HepG2 (cell line): ENCODE results near the gene BAHD1.

Source experiments
- ADNP ChIP-seq: sonication (generic); formaldehyde crosslinking; IDR thresholded peaks from 2 replicates; pipeline ENCODE4 v1.4.0; 2020; ENCODE audit warnings: missing genetic modification reagents
- ESRRA ChIP-seq: sonication (generic); formaldehyde crosslinking; IDR thresholded peaks from 2 replicates; pipeline ENCODE4 v1.5.1; 2020; ENCODE audit warnings: mild to moderate bottlenecking, low read depth, missing genetic modification reagents
- EZH2 ChIP-seq: conservative IDR thresholded peaks from 2 replicates; pipeline ENCODE4 v1.6.1; 2012; ENCODE audit warnings: mild to moderate bottlenecking, low read depth, low read length, moderate library complexity
- HNRNPH1 ChIP-seq: fragments of 200-400 bp; formaldehyde crosslinking; optimal IDR thresholded peaks from 2 replicates; pipeline ENCODE3; 2017; ENCODE audit warnings: mild to moderate bottlenecking, low read depth, low read length
- HNRNPL ChIP-seq: fragments of 200-400 bp; formaldehyde crosslinking; IDR thresholded peaks from 2 replicates; pipeline ENCODE4 v1.6.1; 2017; ENCODE audit warnings: mild to moderate bottlenecking, low read depth, low read length
- IKZF4 ChIP-seq: sonication (generic); formaldehyde crosslinking; IDR thresholded peaks from 2 replicates; pipeline ENCODE4 v1.5.1; 2020; ENCODE audit warnings: borderline replicate concordance, mild to moderate bottlenecking, low read depth, missing genetic modification reagents; ENCODE audit errors: not compliant biosample characterization
- POLR2A ChIP-seq, 2 experiments: IDR thresholded peaks; 2 replicates each; pipeline ENCODE4 v1.6.1; 2011; ENCODE audit warnings: low read depth in 2 of 2, low read length in 2 of 2, mild to moderate bottlenecking in 1 of 2, moderate library complexity in 1 of 2; ENCODE audit not compliant: insufficient read depth in 1 of 2
- ZNF720 ChIP-seq: sonication (generic); formaldehyde crosslinking; IDR thresholded peaks from 2 replicates; pipeline ENCODE4 v1.4.0; 2020; ENCODE audit warnings: missing genetic modification reagents
- TF ChIP-seq, protein P1 (sequence below): sonication (generic); formaldehyde crosslinking; IDR thresholded peaks from 2 replicates; pipeline ENCODE4 v1.5.0; 2020; ENCODE audit warnings: mild to moderate bottlenecking, missing genetic modification reagents, moderate library complexity
- TF ChIP-seq, protein P2 (sequence below): sonication (generic); formaldehyde crosslinking; conservative IDR thresholded peaks from 2 replicates; pipeline ENCODE4 v1.5.0; 2020; ENCODE audit warnings: missing genetic modification reagents
- TF ChIP-seq, protein P3 (sequence below), 2 experiments: IDR thresholded peaks; 2 replicates each; pipeline ENCODE4 v1.6.1; 2011 to 2012; ENCODE audit warnings: low read length in 2 of 2, borderline replicate concordance in 1 of 2, low read depth in 1 of 2, mild to moderate bottlenecking in 1 of 2, moderate library complexity in 1 of 2
- TF ChIP-seq, protein P4 (sequence below): sonication (generic); formaldehyde crosslinking; IDR thresholded peaks from 2 replicates; pipeline ENCODE4 v1.4.0; 2020; ENCODE audit warnings: missing genetic modification reagents

DNA sequence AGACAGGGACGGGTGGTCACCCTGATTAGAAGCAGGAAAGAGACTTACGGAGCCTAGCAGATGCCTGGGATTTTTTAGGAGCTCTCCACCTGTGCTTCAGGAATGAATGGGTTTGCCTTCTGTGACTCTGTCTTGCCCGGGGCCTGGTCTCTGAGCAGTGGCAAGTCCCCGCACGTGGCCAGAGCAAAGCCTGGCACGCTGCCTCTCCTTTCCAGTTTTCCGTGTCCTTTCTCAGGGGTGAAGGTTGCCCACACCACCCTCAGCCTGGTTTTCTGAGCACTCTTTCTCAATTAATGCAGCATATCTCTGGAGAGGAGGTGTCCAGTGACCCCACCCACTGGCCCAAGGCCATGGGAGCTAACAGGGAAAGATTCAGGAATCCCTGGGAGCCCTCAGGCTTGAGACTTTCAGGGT, 15.6 kb downstream of the BAHD1 start:
- TF ChIP-seq, protein P1, sequence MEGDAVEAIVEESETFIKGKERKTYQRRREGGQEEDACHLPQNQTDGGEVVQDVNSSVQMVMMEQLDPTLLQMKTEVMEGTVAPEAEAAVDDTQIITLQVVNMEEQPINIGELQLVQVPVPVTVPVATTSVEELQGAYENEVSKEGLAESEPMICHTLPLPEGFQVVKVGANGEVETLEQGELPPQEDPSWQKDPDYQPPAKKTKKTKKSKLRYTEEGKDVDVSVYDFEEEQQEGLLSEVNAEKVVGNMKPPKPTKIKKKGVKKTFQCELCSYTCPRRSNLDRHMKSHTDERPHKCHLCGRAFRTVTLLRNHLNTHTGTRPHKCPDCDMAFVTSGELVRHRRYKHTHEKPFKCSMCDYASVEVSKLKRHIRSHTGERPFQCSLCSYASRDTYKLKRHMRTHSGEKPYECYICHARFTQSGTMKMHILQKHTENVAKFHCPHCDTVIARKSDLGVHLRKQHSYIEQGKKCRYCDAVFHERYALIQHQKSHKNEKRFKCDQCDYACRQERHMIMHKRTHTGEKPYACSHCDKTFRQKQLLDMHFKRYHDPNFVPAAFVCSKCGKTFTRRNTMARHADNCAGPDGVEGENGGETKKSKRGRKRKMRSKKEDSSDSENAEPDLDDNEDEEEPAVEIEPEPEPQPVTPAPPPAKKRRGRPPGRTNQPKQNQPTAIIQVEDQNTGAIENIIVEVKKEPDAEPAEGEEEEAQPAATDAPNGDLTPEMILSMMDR (CRISPR knock-in tag): no peak
- TF ChIP-seq HNRNPH1: no peak
- TF ChIP-seq, protein P2, sequence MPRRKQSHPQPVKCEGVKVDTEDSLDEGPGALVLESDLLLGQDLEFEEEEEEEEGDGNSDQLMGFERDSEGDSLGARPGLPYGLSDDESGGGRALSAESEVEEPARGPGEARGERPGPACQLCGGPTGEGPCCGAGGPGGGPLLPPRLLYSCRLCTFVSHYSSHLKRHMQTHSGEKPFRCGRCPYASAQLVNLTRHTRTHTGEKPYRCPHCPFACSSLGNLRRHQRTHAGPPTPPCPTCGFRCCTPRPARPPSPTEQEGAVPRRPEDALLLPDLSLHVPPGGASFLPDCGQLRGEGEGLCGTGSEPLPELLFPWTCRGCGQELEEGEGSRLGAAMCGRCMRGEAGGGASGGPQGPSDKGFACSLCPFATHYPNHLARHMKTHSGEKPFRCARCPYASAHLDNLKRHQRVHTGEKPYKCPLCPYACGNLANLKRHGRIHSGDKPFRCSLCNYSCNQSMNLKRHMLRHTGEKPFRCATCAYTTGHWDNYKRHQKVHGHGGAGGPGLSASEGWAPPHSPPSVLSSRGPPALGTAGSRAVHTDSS: no peak
- TF ChIP-seq ADNP (CRISPR knock-in tag): no peak
- TF ChIP-seq, protein P3, sequence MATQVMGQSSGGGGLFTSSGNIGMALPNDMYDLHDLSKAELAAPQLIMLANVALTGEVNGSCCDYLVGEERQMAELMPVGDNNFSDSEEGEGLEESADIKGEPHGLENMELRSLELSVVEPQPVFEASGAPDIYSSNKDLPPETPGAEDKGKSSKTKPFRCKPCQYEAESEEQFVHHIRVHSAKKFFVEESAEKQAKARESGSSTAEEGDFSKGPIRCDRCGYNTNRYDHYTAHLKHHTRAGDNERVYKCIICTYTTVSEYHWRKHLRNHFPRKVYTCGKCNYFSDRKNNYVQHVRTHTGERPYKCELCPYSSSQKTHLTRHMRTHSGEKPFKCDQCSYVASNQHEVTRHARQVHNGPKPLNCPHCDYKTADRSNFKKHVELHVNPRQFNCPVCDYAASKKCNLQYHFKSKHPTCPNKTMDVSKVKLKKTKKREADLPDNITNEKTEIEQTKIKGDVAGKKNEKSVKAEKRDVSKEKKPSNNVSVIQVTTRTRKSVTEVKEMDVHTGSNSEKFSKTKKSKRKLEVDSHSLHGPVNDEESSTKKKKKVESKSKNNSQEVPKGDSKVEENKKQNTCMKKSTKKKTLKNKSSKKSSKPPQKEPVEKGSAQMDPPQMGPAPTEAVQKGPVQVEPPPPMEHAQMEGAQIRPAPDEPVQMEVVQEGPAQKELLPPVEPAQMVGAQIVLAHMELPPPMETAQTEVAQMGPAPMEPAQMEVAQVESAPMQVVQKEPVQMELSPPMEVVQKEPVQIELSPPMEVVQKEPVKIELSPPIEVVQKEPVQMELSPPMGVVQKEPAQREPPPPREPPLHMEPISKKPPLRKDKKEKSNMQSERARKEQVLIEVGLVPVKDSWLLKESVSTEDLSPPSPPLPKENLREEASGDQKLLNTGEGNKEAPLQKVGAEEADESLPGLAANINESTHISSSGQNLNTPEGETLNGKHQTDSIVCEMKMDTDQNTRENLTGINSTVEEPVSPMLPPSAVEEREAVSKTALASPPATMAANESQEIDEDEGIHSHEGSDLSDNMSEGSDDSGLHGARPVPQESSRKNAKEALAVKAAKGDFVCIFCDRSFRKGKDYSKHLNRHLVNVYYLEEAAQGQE (IDR thresholded peaks at IDR 0.05; ENCODE audit: borderline replicate concordance in 1 of 2, low read depth in 1 of 2, low read length in 2 of 2): no peak
- TF ChIP-seq, protein P4, sequence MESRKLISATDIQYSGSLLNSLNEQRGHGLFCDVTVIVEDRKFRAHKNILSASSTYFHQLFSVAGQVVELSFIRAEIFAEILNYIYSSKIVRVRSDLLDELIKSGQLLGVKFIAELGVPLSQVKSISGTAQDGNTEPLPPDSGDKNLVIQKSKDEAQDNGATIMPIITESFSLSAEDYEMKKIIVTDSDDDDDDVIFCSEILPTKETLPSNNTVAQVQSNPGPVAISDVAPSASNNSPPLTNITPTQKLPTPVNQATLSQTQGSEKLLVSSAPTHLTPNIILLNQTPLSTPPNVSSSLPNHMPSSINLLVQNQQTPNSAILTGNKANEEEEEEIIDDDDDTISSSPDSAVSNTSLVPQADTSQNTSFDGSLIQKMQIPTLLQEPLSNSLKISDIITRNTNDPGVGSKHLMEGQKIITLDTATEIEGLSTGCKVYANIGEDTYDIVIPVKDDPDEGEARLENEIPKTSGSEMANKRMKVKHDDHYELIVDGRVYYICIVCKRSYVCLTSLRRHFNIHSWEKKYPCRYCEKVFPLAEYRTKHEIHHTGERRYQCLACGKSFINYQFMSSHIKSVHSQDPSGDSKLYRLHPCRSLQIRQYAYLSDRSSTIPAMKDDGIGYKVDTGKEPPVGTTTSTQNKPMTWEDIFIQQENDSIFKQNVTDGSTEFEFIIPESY (CRISPR knock-in tag): no peak
- TF ChIP-seq ESRRA (CRISPR knock-in tag): no peak
- TF ChIP-seq IKZF4 (CRISPR knock-in tag): no peak
- TF ChIP-seq ZNF720 (CRISPR knock-in tag): no peak
- no peak for TF ChIP-seq EZH2
- no peak for TF ChIP-seq HNRNPL
- no peak for TF ChIP-seq POLR2A (IDR thresholded peaks at IDR 0.05; ENCODE audit: insufficient read depth in 1 of 2, low read depth in 2 of 2, low read length in 2 of 2)
